SKM-1 (cell line): ENCODE measurements around the gene NRF1.
"Not testable (repeated sequence)": the region's sequence is repeated elsewhere in the genome, so short reads cannot be mapped to it uniquely, and the experiment has no call there.

Experiments
- DNase-seq: peaks from one replicate; lab custom pipeline; 2025; ENCODE audit not compliant: unreplicated experiment; lab: John Stamatoyannopoulos, UW

NRF1 gene

GRCh38 chr7:129644634-129645230, 33.2 kb downstream of the NRF1 start:
- DNase-seq = no peak

GRCh38 chr7:129646369-129647021, 35.0 kb downstream of the NRF1 start:
- DNase-seq = no peak

GRCh38 chr7:129649128-129649690, 37.7 kb downstream of the NRF1 start:
- DNase-seq = no peak

GRCh38 chr7:129650056-129650758, 38.7 kb downstream of the NRF1 start:
- DNase-seq = no peak

GRCh38 chr7:129652914-129653313, 41.4 kb downstream of the NRF1 start:
- DNase-seq = no peak

- DNase-seq = no peak
Observed at GRCh38 chr7:129655811-129656210, 44.3 kb downstream of the NRF1 start.

GRCh38 chr7:129657363-129657762, 45.8 kb downstream of the NRF1 start:
- DNase-seq = no peak

GRCh38 chr7:129659907-129660306, 48.4 kb downstream of the NRF1 start:
- not testable (repeated sequence) for DNase-seq

- DNase-seq = no peak
Observed at GRCh38 chr7:129661645-129662182, 50.2 kb downstream of the NRF1 start.

- not testable (repeated sequence) for DNase-seq
Observed at GRCh38 chr7:129663240-129663639, 51.7 kb downstream of the NRF1 start.

GRCh38 chr7:129664029-129665012, 52.8 kb downstream of the NRF1 start:
- peak; percentile 14 for DNase-seq

GRCh38 chr7:129665013-129665401, 53.5 kb downstream of the NRF1 start:
- DNase-seq = no peak

- DNase-seq = no peak
Observed at GRCh38 chr7:129667116-129667515, 55.6 kb downstream of the NRF1 start.

- no peak for DNase-seq
Observed at GRCh38 chr7:129667551-129667950, 56.0 kb downstream of the NRF1 start.

- no peak for DNase-seq
Observed at GRCh38 chr7:129669901-129670300, 58.4 kb downstream of the NRF1 start.

- no peak for DNase-seq
Observed at GRCh38 chr7:129670656-129671055, 59.1 kb downstream of the NRF1 start.

GRCh38 chr7:129671266-129671665, 59.7 kb downstream of the NRF1 start:
- no peak for DNase-seq

GRCh38 chr7:129674475-129674874, 63.0 kb downstream of the NRF1 start:
- DNase-seq = not testable (repeated sequence)

- no peak for DNase-seq
Observed at GRCh38 chr7:129675521-129675920, 64.0 kb downstream of the NRF1 start.
